ENCODE results near the gene FHIP1A. TPM values are rescaled to one million over a fixed set of nuclear protein-coding genes. Genes with fewer than 3 reads are reported as not detected.

The FHIP1A gene
- total RNA-seq, 4 donors from 2014 or later = 27.3 to 76.6 (median 57.1) TPM

- 83 to 84% methylated on average over 4 of the region's 4 CpGs for WGBS, 2 donors
- no peak for DNase-seq
- H3K27ac ChIP-seq = no peak overlapping the region
- peaks cover 4 to 15% of the 10 kb centered on the region in 2 donors for H3K4me1 ChIP-seq
- intact Hi-C loops (cut with DNase I) = no loop called here
- no peaks in the 10 kb centered on the region for H3K36me3 ChIP-seq
- no peak overlapping the region for H3K4me3 ChIP-seq (replicated peaks in 1 of 3)
- H3K9me3 ChIP-seq = no peaks in the 10 kb centered on the region
- H3K27me3 ChIP-seq = no peaks in the 10 kb centered on the region
- TF ChIP-seq, protein P1, sequence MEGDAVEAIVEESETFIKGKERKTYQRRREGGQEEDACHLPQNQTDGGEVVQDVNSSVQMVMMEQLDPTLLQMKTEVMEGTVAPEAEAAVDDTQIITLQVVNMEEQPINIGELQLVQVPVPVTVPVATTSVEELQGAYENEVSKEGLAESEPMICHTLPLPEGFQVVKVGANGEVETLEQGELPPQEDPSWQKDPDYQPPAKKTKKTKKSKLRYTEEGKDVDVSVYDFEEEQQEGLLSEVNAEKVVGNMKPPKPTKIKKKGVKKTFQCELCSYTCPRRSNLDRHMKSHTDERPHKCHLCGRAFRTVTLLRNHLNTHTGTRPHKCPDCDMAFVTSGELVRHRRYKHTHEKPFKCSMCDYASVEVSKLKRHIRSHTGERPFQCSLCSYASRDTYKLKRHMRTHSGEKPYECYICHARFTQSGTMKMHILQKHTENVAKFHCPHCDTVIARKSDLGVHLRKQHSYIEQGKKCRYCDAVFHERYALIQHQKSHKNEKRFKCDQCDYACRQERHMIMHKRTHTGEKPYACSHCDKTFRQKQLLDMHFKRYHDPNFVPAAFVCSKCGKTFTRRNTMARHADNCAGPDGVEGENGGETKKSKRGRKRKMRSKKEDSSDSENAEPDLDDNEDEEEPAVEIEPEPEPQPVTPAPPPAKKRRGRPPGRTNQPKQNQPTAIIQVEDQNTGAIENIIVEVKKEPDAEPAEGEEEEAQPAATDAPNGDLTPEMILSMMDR (IDR thresholded peaks at IDR 0.05) = no peak
- no peak for TF ChIP-seq POLR2A (IDR thresholded peaks at IDR 0.05)
These were observed 2.0 kb upstream of the FHIP1A start for GRCh38 chr4:151407018-151407417.

- peak; percentile 63 to 64 for DNase-seq
- Histone ChIP-seq H3K36me3 (no peaks in the 10 kb centered on the region), H3K9me3 (no peaks in the 10 kb centered on the region), H3K27ac (peak overlapping the region; percentile 71 to 77 (median 77)), H3K27me3 (no peaks in the 10 kb centered on the region), H3K4me3 (replicated peaks in 1 of 3) (peak overlapping the region; percentile 35 to 49 (median 47)), H3K4me1 (peaks cover 4 to 15% of the 10 kb centered on the region in 2 donors)
- WGBS, 2 donors = 11 to 19% methylated on average over 28 to 29 of the region's 29 CpGs
- intact Hi-C loops (cut with DNase I) = no loop called here
- TF ChIP-seq POLR2A (IDR thresholded peaks at IDR 0.05) = peak in 1 of 2 donors; percentile 32
- TF ChIP-seq, protein P1 (IDR thresholded peaks at IDR 0.05) = peak in 4 of 6 experiments; percentile 18 to 53 (median 34)
These were observed 1.3 kb upstream of the FHIP1A start for GRCh38 chr4:151407466-151408379.

DNA sequence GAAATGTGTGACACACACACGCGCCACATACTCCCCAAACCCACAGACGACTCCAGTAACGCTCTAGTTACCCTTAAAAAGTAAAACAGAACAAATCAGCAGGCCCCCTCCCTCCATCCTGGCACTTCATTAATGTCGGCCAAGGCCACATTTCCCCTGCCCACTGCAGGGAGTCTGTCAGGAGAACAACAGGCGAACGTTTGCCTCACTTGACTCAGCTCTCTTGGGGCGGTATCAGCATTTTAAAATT lies 671 bp upstream of the FHIP1A start:
- no peaks in the 10 kb centered on the region for H3K9me3 ChIP-seq
- intact Hi-C loops (cut with DNase I) = no loop called here
- H3K36me3 ChIP-seq = no peaks in the 10 kb centered on the region
- no peak for DNase-seq
- peak overlapping the region; percentile 71 to 77 (median 77) for H3K27ac ChIP-seq
- peaks cover 4 to 15% of the 10 kb centered on the region in 2 donors for H3K4me1 ChIP-seq
- TF ChIP-seq, protein P1 (IDR thresholded peaks at IDR 0.05) = no peak
- no peak for TF ChIP-seq POLR2A (IDR thresholded peaks at IDR 0.05)
- H3K27me3 ChIP-seq = no peaks in the 10 kb centered on the region
- peak overlapping the region; percentile 35 to 49 (median 47) for H3K4me3 ChIP-seq (replicated peaks in 1 of 3)
- 0 to 2% methylated on average over 5 to 8 of the region's 8 CpGs for WGBS, 2 donors

DNA sequence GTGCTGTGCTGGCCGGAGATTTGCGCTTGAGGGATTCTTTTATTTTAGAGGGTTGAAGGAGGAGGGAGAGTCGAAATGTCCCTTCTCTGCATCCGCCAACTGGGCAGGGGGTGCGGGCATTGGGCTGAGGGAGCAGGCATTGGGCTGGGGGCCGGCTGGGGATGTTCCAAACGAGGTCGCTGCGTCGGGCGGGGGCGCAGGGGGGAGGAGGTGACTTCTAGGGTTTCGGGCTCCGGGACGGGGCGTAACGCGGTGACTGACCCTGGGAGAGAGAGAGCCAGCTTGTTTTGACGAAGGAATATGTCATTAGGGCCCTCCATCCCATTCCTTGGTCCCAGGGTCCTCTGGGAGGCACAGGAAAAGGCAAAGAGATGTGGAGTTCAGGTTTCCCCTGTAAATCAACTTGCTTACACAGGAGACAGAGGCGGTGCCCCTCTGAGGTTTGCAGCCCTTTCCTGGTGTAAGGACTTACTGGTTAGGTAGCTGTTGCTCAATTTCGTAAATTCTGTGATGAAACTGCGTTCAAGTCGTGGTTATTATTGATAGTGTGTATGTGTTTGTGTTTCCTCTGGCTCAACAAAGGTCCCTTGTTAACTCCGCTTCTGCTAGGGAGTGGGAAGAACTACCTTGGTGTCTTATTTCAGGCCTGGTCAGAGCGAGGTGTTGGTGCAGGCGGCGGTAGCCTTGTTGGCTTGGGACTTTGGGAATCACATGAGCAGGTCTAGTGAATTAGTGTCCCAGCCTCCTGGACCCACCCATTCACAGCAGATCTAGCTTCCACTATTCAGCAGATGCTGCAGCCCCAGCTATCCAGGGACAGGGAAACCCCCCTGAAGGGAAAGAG lies 716 bp downstream of the FHIP1A start:
- Histone ChIP-seq H3K27ac (peak overlapping the region; percentile 85 to 95 (median 89)), H3K36me3 (no peaks in the 10 kb centered on the region), H3K9me3 (no peaks in the 10 kb centered on the region), H3K4me3 (replicated peaks in 1 of 3) (peak overlapping the region; percentile 52 to 62 (median 53)), H3K27me3 (no peaks in the 10 kb centered on the region), H3K4me1 (peaks cover 4 to 24% of the 10 kb centered on the region in 2 donors)
- TF ChIP-seq, protein P1 (IDR thresholded peaks at IDR 0.05) = no peak
- TF ChIP-seq POLR2A (IDR thresholded peaks at IDR 0.05) = peak in 1 of 2 donors; percentile 68
- intact Hi-C loops (cut with DNase I) = no loop called here
- peak; percentile 56 to 67 for DNase-seq
- WGBS, 2 donors = 6 to 8% methylated on average over 26 to 27 of the region's 27 CpGs

Data from thyroid gland (tissue), 4 donors.